HL-60 (cell line): ENCODE measurements around the gene MBTPS1.

Experiments used
- DNase-seq, 2 experiments: peaks; one replicate each; pipeline ENCODE4 v3.0.0-alpha.2; 2010 to 2020; ENCODE audit warnings: low read depth in 1 of 2, low spot score in 1 of 2
- H3K27ac ChIP-seq: fragments of 250-450 bp; sonication (Bioruptor Pico); replicated peaks from 2 replicates; pipeline ENCODE4 v1.5.1; 2020; ENCODE audit warnings: mild to moderate bottlenecking, moderate library complexity
- H3K27me3 ChIP-seq: fragments of 250-450 bp; sonication (Bioruptor Pico); 2 replicates; pipeline ENCODE4 v1.5.1; 2021; ENCODE audit warnings: mild to moderate bottlenecking, moderate library complexity; ENCODE audit not compliant: insufficient read depth, poor library complexity, severe bottlenecking
- H3K4me3 ChIP-seq: replicated peaks from 2 replicates; pipeline ENCODE4 v1.5.1; 2011; ENCODE audit warnings: mild to moderate bottlenecking, control low read depth, low read length; ENCODE audit not compliant: insufficient read depth
- GABPA ChIP-seq: IDR thresholded peaks from 2 replicates; pipeline ENCODE4 v1.6.1; 2012; ENCODE audit warnings: low read depth

The MBTPS1 gene

GRCh38 chr16:84004442-84004841 lies 112.3 kb downstream of the MBTPS1 start:
- Histone ChIP-seq H3K4me3 (no peak overlapping the region), H3K27ac (no peak overlapping the region), H3K27me3 (peaks cover 13% of the 10 kb centered on the region)
- no peak for TF ChIP-seq GABPA
- no peak for DNase-seq
